Stimulated activated CD4-positive, alpha-beta T cell treated with anti-CD3 and anti-CD28 coated beads, Interleukin-2, amount 100 ng/mL, for 24 hours (primary cell): ENCODE data around the gene NUP43.
"Not testable (repeated sequence)": the region's sequence is repeated elsewhere in the genome, so short reads cannot be mapped to it uniquely, and the experiment has no call there.

ENCODE experiments used
- DNase-seq, 2 donors: peaks; one replicate each; pipeline ENCODE4 v3.0.0-alpha.2; 2020

The NUP43 gene

DNA sequence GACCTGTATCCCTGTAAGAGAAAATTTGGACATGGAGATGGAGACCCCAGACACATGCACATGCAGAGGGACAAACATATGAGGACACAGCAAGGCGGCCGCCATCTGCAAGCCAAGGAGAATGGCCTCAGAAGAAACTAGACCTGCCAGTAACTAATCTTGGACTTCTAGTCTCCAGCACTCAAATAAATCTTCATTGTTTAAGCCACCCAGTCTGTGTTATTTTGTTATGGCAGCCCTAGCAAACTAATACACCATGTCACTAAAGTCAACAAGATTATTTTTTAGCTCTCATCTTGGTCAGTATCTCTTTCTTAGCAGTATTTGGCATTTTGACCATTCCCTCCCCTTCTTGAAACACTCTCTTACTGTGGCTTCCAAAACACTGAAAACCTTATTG, 55.1 kb downstream of the NUP43 start:
- DNase-seq = no peak

GRCh38 chr6:149686230-149686629, 60.1 kb downstream of the NUP43 start:
- DNase-seq = no peak

DNA sequence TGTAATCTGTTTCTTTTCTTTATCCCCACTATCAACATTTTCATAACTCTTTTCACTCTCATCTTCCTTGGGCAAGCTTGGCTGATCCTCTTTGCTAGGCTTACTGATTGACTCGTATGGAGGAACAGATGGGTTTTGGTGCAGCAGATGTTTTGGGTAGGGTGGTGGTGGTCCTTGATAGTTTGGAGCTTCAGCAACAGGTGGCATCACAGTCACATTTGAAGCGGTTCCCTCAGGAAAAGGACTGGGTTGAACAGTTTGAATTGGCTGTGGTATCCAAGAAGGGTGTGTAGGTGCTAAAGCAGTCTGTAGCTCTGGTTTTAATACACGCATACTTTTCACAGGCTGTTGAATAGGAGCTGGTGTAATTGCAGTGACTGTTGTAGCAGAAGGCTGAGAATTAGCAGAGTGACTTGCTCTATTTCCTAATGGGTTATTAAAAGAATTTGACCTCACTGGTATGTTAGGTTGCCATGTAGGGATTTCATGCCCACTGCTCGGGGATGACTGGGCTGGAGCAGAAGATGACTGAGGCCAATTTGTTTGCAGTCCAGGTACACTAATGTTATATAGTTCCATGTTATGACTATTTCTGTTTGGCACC, 63.0 kb downstream of the NUP43 start:
- no peak for DNase-seq

DNA sequence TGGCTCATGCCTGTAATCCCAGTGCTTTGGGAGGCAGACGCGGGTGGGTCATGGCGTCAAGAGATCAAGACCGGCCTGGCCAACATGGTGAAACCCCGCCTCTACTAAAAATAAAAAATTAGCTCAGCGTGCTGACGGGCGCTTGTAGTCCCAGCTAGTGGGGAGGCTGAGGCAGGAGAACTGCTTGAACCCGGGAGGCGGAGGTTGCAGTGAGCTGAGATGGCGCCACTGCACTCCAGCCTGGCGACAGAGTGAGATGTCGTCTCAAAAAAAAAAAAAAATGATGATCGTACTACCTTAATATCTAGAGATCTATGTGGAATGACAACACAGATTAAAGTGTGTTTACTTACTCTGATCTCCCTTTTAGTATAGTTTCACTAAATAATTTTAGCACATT, 64.5 kb downstream of the NUP43 start:
- DNase-seq = not testable (repeated sequence)

- no peak for DNase-seq
Measured at GRCh38 chr6:149681209-149681608, 65.1 kb downstream of the NUP43 start.

DNA sequence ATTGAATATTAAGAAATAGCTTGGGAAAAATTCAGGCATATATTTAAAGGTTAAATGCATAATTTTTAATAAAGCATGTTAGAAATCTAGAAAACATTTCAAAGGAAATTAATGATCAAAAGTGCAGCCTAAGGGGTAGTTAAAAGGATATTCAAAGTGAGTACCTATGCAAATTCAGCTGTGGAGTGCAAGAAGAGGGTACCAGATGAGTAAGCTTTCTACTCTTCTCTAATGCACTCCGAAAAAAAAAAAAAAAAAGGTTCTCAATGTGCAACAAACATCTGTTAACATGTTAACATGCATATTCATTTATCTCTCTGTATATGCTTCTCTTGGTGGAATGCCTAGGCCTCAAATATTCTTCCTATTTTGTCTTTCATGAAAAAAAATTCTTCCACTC, 65.8 kb downstream of the NUP43 start:
- no peak for DNase-seq
